NK-92 (cell line): ENCODE data around the gene PTH1R.

Experiments
- DNase-seq: peaks from one replicate; lab custom pipeline; 2025; ENCODE audit not compliant: unreplicated experiment; lab: John Stamatoyannopoulos, UW

PTH1R gene

GRCh38 chr3:46897829-46898320, 20.4 kb downstream of the PTH1R start:
- DNase-seq = no peak

GRCh38 chr3:46898321-46899150, 21.0 kb downstream of the PTH1R start:
- DNase-seq = no peak

- DNase-seq = no peak
Observed at GRCh38 chr3:46899151-46900006, 21.9 kb downstream of the PTH1R start.

GRCh38 chr3:46900007-46900292, 22.4 kb downstream of the PTH1R start:
- DNase-seq = no peak

GRCh38 chr3:46900356-46900755, 22.8 kb downstream of the PTH1R start:
- no peak for DNase-seq

GRCh38 chr3:46901061-46901460, 23.5 kb downstream of the PTH1R start:
- no peak for DNase-seq

GRCh38 chr3:46901591-46902187, 24.2 kb downstream of the PTH1R start:
- no peak for DNase-seq

GRCh38 chr3:46902188-46902631, 24.7 kb downstream of the PTH1R start:
- DNase-seq = no peak

- no peak for DNase-seq
Observed at GRCh38 chr3:46903341-46904302, 26.1 kb downstream of the PTH1R start.

GRCh38 chr3:46904303-46905212, 27.0 kb downstream of the PTH1R start:
- DNase-seq = no peak

GRCh38 chr3:46905213-46905560, 27.7 kb downstream of the PTH1R start:
- no peak for DNase-seq

GRCh38 chr3:46905661-46906451, 28.3 kb downstream of the PTH1R start:
- no peak for DNase-seq

GRCh38 chr3:46906471-46907058, 29.0 kb downstream of the PTH1R start:
- DNase-seq = no peak

- DNase-seq = no peak
Observed at GRCh38 chr3:46907271-46907670, 29.8 kb downstream of the PTH1R start.

- DNase-seq = no peak
Observed at GRCh38 chr3:46907960-46908293, 30.4 kb downstream of the PTH1R start.

GRCh38 chr3:46908294-46908985, 30.9 kb downstream of the PTH1R start:
- DNase-seq = no peak

GRCh38 chr3:46908986-46909534, 31.5 kb downstream of the PTH1R start:
- DNase-seq = no peak
